HepG2 (cell line): Measurements from ENCODE around the gene CD1D. TPM values are rescaled to one million over a fixed set of nuclear protein-coding genes. Genes with fewer than 3 reads are reported as not detected.

ENCODE experiments used
- ATAC-seq: fragments of 200-7000 bp; cut with Tn5 transposase; 3 replicates; pipeline ENCODE4 v1.9.1; 2020; ENCODE audit warnings: mild to moderate bottlenecking, moderate library complexity
- BruUV-seq: library from RNA; stranded (reverse); fragments of 400-500 nt; replicated peaks from 2 replicates; lab custom pipeline; 2021; lab: Mats Ljungman, UMichigan
- CTCF ChIA-PET: fragments of 300-600 bp; formaldehyde crosslinking; extraction: SDS; loops from one replicate; lab custom pipeline; 2021; ENCODE audit warnings: low total read pairs, inconsistent platforms, low intra/inter-chr PET ratio; lab: Yijun Ruan, JAX
- POLR2A ChIA-PET: fragments of 350-600 bp; sonication (Branson Sonifier 250); formaldehyde crosslinking; loops from one replicate; lab custom pipeline; 2020; ENCODE audit warnings: antibody characterized with exemption, inconsistent platforms; lab: Yijun Ruan, JAX
- DNase-seq: peaks from one replicate; pipeline ENCODE4 v3.0.0-alpha.2; 2015; ENCODE audit warnings: low spot score
- FAIRE-seq: peaks from 3 replicates; lab custom pipeline; 2011; peaks lifted over from hg19 to GRCh38; lab: Jason Lieb, UNC
- H2AFZ ChIP-seq: one replicate; pipeline ENCODE4 v1.6.1; 2011; ENCODE audit warnings: low read length, inconsistent platforms
- H3K27ac ChIP-seq: fragments of 300-600 bp; 3 replicates; pipeline ENCODE4 v1.8.0; 2011; ENCODE audit warnings: mixed run types, mild to moderate bottlenecking, mixed read lengths, low read length, inconsistent platforms; ENCODE audit not compliant: insufficient read depth; ENCODE audit errors: extremely low read length
- H3K27me3 ChIP-seq, 2 experiments: fragments of 200-600 bp in 1 of 2; 2 replicates in 1 of 2; 3 replicates in 1 of 2; pipeline versions ENCODE4 v1.6.0 to v1.8.0; 2011; ENCODE audit warnings: low read length in 2 of 2, mild to moderate bottlenecking in 2 of 2, moderate library complexity in 2 of 2, inconsistent platforms in 1 of 2; ENCODE audit not compliant: insufficient read depth in 2 of 2, control insufficient read depth in 1 of 2
- H3K36me3 ChIP-seq, 2 experiments: fragments of 200-600 bp in 1 of 2; replicated peaks in 1 of 2; 2 replicates in 1 of 2; 3 replicates in 1 of 2; pipeline versions ENCODE4 v1.5.1 to v1.8.0; 2011; ENCODE audit warnings: low read length in 2 of 2, inconsistent platforms in 1 of 2; ENCODE audit not compliant: insufficient read depth in 2 of 2, control insufficient read depth in 1 of 2
- H3K4me1 ChIP-seq: 2 replicates; pipeline ENCODE4 v1.5.1; 2012; ENCODE audit warnings: low read length, inconsistent platforms; ENCODE audit not compliant: insufficient read depth
- H3K4me2 ChIP-seq: 2 replicates; pipeline ENCODE4 v1.6.0; 2011; ENCODE audit warnings: low read depth, low read length, inconsistent platforms
- H3K4me3 ChIP-seq, 3 experiments: fragments of 200-600 bp in 1 of 3; sonication (generic), shearing (Covaris generic) in 1 of 3; replicated peaks in 1 of 3; 2 replicates each; pipeline ENCODE4 v1.5.1; 2011 to 2016; ENCODE audit warnings: low read length in 3 of 3, inconsistent platforms in 2 of 3, low read depth in 2 of 3, mild to moderate bottlenecking in 2 of 3, control low read depth in 1 of 3, mixed read lengths in 1 of 3; ENCODE audit not compliant: insufficient read depth in 1 of 3
- H3K79me2 ChIP-seq: one replicate; pipeline ENCODE4 v1.6.1; 2011; ENCODE audit warnings: low read length, inconsistent platforms; ENCODE audit not compliant: insufficient read depth
- H3K9ac ChIP-seq: 2 replicates; pipeline ENCODE4 v1.6.0; 2011; ENCODE audit warnings: mild to moderate bottlenecking, low read depth, low read length, inconsistent platforms; ENCODE audit not compliant: insufficient read depth
- H3K9me3 ChIP-seq: 2 replicates; pipeline ENCODE4 v1.5.1; 2012; ENCODE audit warnings: mild to moderate bottlenecking, low read length
- H4K20me1 ChIP-seq: 2 replicates; pipeline ENCODE4 v1.6.0; 2011; ENCODE audit warnings: inconsistent platforms, mild to moderate bottlenecking, low read length, moderate library complexity; ENCODE audit not compliant: insufficient read depth
- DPF2 ChIP-seq: sonication (generic); formaldehyde crosslinking; IDR thresholded peaks from 2 replicates; pipeline ENCODE4 v1.4.0; 2020; ENCODE audit warnings: mild to moderate bottlenecking, low read depth, missing genetic modification reagents, borderline replicate concordance
- E2F2 ChIP-seq: sonication (generic); formaldehyde crosslinking; IDR thresholded peaks from 2 replicates; pipeline ENCODE4 v1.4.0; 2020; ENCODE audit warnings: missing genetic modification reagents, borderline replicate concordance
- ETV5 ChIP-seq: IDR thresholded peaks from 2 replicates; pipeline ENCODE4 v1.6.1; 2018; ENCODE audit warnings: missing biosample characterization, missing genetic modification reagents, inconsistent platforms, borderline replicate concordance
- GTF2F1 ChIP-seq: fragments of 150-350 bp; IDR thresholded peaks from 2 replicates; pipeline ENCODE4 v1.6.1; 2014; ENCODE audit warnings: low read length
- HOMEZ ChIP-seq: IDR thresholded peaks from 2 replicates; pipeline ENCODE4 v1.6.1; 2016; ENCODE audit warnings: low read depth
- ISL2 ChIP-seq: sonication (generic); formaldehyde crosslinking; IDR thresholded peaks from 2 replicates; pipeline ENCODE4 v1.5.0; 2020; ENCODE audit warnings: missing genetic modification reagents
- NR1H2 ChIP-seq: sonication (generic); formaldehyde crosslinking; IDR thresholded peaks from 2 replicates; pipeline ENCODE4 v1.8.1; 2022; ENCODE audit warnings: low read depth, missing genetic modification reagents, borderline replicate concordance
- PRPF4 ChIP-seq: fragments of 200-400 bp; formaldehyde crosslinking; IDR thresholded peaks from 2 replicates; pipeline ENCODE4 v1.6.1; 2016; ENCODE audit warnings: low read length, low read depth; ENCODE audit not compliant: poor library complexity, severe bottlenecking
- SP140L ChIP-seq: sonication (generic); formaldehyde crosslinking; IDR thresholded peaks from 2 replicates; pipeline ENCODE4 v1.4.0; 2020; ENCODE audit warnings: missing genetic modification reagents, borderline replicate concordance
- TBX2 ChIP-seq: sonication (generic); formaldehyde crosslinking; IDR thresholded peaks from 2 replicates; pipeline ENCODE4 v1.5.0; 2020; ENCODE audit warnings: missing genetic modification reagents, mild to moderate bottlenecking, borderline replicate concordance
- ZNF20 ChIP-seq: sonication (generic); formaldehyde crosslinking; IDR thresholded peaks from 2 replicates; pipeline ENCODE4 v1.4.0; 2020; ENCODE audit warnings: mild to moderate bottlenecking, moderate library complexity, missing genetic modification reagents
- ZNF276 ChIP-seq: sonication (generic); formaldehyde crosslinking; IDR thresholded peaks from 2 replicates; pipeline ENCODE4 v1.4.0; 2020; ENCODE audit warnings: mild to moderate bottlenecking, low read depth, missing genetic modification reagents
- ZNF552 ChIP-seq: sonication (generic); formaldehyde crosslinking; IDR thresholded peaks from 2 replicates; pipeline ENCODE4 v1.9.0; 2022; ENCODE audit warnings: missing genetic modification reagents, mild to moderate bottlenecking, borderline replicate concordance
- ZNF660 ChIP-seq: sonication (generic); formaldehyde crosslinking; IDR thresholded peaks from 2 replicates; pipeline ENCODE4 v1.5.1; 2020; ENCODE audit warnings: mild to moderate bottlenecking, low read depth, missing genetic modification reagents, borderline replicate concordance
- WGBS: methylation state at CpG from one replicate; pipeline ENCODE4 v1.1.6; 2017; ENCODE audit warnings: low lambda C conversion rate; 5-methylcytosine and 5-hydroxymethylcytosine counted together
- in situ Hi-C: cut with HindIII; loops from 2 replicates; pipeline ENCODE4 v1.10.0; 2017; ENCODE audit warnings: low pct_unique_long_range_greater_than_20kb; ENCODE audit not compliant: extremely low pct_ligation_motif_present
- intact Hi-C: fragments of 100-400 bp; cut with micrococcal nuclease; formaldehyde crosslinking; loops from one replicate; pipeline ENCODE4 v1.10.0; 2022; ENCODE audit not compliant: unreplicated experiment
- polyA plus RNA-seq, 8 experiments: library from polyadenylated mRNA; depleted of rRNA in 3 of 8; stranded (reverse) in 7 of 8; unstranded in 1 of 8; fragments of >200 nt; fragmentation: Illumina TruSeq in 4 of 8; extraction: Trizol in 4 of 8; gene quantifications; 2 replicates each; pipeline versions ENCODE4 v1.2.1 to v1.2.3, GENCODE V29; 2011 to 2016; ENCODE audit warnings: low read depth in 4 of 8, missing spikeins in 1 of 8, mixed read lengths in 1 of 8; ENCODE audit not compliant: insufficient read depth in 1 of 8
- total RNA-seq, 5 experiments: library from RNA; depleted of rRNA; stranded (reverse); fragments of >200 nt; fragmentation: Illumina TruSeq; extraction: Trizol; gene quantifications; 2 replicates each; pipeline ENCODE4 v1.2.3, GENCODE V29; 2016; ENCODE audit warnings: low read depth in 1 of 5

CD1D gene
- total and polyA plus RNA-seq, 2 of the 13 experiments (the other 11 are each of a cell fraction or from before 2014, with no cell fraction given) = not detected

GRCh38 chr1:158204458-158204827, 23.7 kb downstream of the CD1D start:
- H3K9ac ChIP-seq = no peak overlapping the region
- intact Hi-C loops = no loop called here
- FAIRE-seq = no peak

More at GRCh38 chr1:158204458-158204827, 23.7 kb downstream of the CD1D start:
- H3K9me3 ChIP-seq = no peaks in the 10 kb centered on the region
- H3K4me3 ChIP-seq = no peak overlapping the region
- H4K20me1 ChIP-seq = no peaks in the 10 kb centered on the region
- CTCF ChIA-PET = interaction anchor here (1.0 kb wide), 1 partner anchor 323 kb away, joined by 5 read pairs; no protein-coding TSS in a partner anchor
- no peaks in the 10 kb centered on the region for H3K36me3 ChIP-seq
- no peaks in the 10 kb centered on the region for H3K4me1 ChIP-seq
- no peaks in the 10 kb centered on the region for H3K79me2 ChIP-seq
- ATAC-seq (no peak), DNase-seq (no peak)
- BruUV-seq = no TSS peak
- no peaks in the 10 kb centered on the region for H3K27me3 ChIP-seq
- TF ChIP-seq NR1H2 (no peak), DPF2 (no peak), ZNF552 (CRISPR knock-in tag) (no peak), ETV5 (no peak), ZNF276 (CRISPR knock-in tag) (no peak), E2F2 (no peak), HOMEZ (CRISPR knock-in tag) (no peak), ZNF20 (CRISPR knock-in tag) (no peak), ZNF660 (CRISPR knock-in tag) (no peak), GTF2F1 (no peak), PRPF4 (no peak), TBX2 (CRISPR knock-in tag) (no peak), SP140L (CRISPR knock-in tag) (no peak), ISL2 (CRISPR knock-in tag) (no peak)
- H3K4me2 ChIP-seq = no peak overlapping the region
- no peak overlapping the region for H3K27ac ChIP-seq
- POLR2A ChIA-PET = no interaction called here
- in situ Hi-C loops = no loop called here
- 17% methylated on average over 5 of the region's 5 CpGs for WGBS
- H2AFZ ChIP-seq = no peak overlapping the region
